ENCODE measurements around the gene LRPPRC. TPM values are rescaled to one million over a fixed set of nuclear protein-coding genes. Genes with fewer than 3 reads are reported as not detected.
"Not testable (repeated sequence)": the region's sequence is repeated elsewhere in the genome, so short reads cannot be mapped to it uniquely, and the experiment has no call there.

Gene LRPPRC
- polyA plus RNA-seq, 1 donor = 89.1 TPM

- WGBS (ENCODE audit: insufficient coverage, low lambda C conversion rate) = no CpG with 5 or more reads among the region's 3 CpGs
- no peak for DNase-seq
- Histone ChIP-seq H3K4me1 (ENCODE audit: control insufficient read depth, insufficient read depth, low read length) (no peaks in the 10 kb centered on the region), H3K9me3 (ENCODE audit: control insufficient read depth, low read depth, low read length) (no peaks in the 10 kb centered on the region), H3K27ac (ENCODE audit: low read length) (no peak overlapping the region), H3K27me3 (ENCODE audit: control insufficient read depth, insufficient read depth, low read length) (no peaks in the 10 kb centered on the region), H3K4me3 (ENCODE audit: low read length) (no peak overlapping the region), H3K36me3 (ENCODE audit: control insufficient read depth, insufficient read depth, low read length) (peaks cover 31% of the 10 kb centered on the region)
These were observed 64.5 kb downstream of the LRPPRC start for GRCh38 chr2:43931293-43931692.

- DNase-seq = no peak
- Histone ChIP-seq H3K4me1 (ENCODE audit: control insufficient read depth, insufficient read depth, low read length) (no peaks in the 10 kb centered on the region), H3K27ac (ENCODE audit: low read length) (no peak overlapping the region), H3K36me3 (ENCODE audit: control insufficient read depth, insufficient read depth, low read length) (peaks cover 29% of the 10 kb centered on the region), H3K27me3 (ENCODE audit: control insufficient read depth, insufficient read depth, low read length) (no peaks in the 10 kb centered on the region), H3K9me3 (ENCODE audit: control insufficient read depth, low read depth, low read length) (no peaks in the 10 kb centered on the region), H3K4me3 (ENCODE audit: low read length) (no peak overlapping the region)
- 93% methylated on average over 3 of the region's 4 CpGs for WGBS (ENCODE audit: insufficient coverage, low lambda C conversion rate)
These were observed 68.3 kb downstream of the LRPPRC start for GRCh38 chr2:43927442-43927841.

- Histone ChIP-seq H3K4me1 (ENCODE audit: control insufficient read depth, insufficient read depth, low read length) (no peaks in the 10 kb centered on the region), H3K27ac (ENCODE audit: low read length) (no peak overlapping the region), H3K36me3 (ENCODE audit: control insufficient read depth, insufficient read depth, low read length) (peaks cover 29% of the 10 kb centered on the region), H3K27me3 (ENCODE audit: control insufficient read depth, insufficient read depth, low read length) (no peaks in the 10 kb centered on the region), H3K9me3 (ENCODE audit: control insufficient read depth, low read depth, low read length) (no peaks in the 10 kb centered on the region), H3K4me3 (ENCODE audit: low read length) (no peak overlapping the region)
- no peak for DNase-seq
- no CpG with 5 or more reads among the region's 4 CpGs for WGBS (ENCODE audit: insufficient coverage, low lambda C conversion rate)
These were observed 70.4 kb downstream of the LRPPRC start for GRCh38 chr2:43925431-43925830.

GRCh38 chr2:43924463-43924862 is 71.3 kb downstream of the LRPPRC start:
- H3K9me3 ChIP-seq (ENCODE audit: control insufficient read depth, low read depth, low read length) = no peaks in the 10 kb centered on the region
- H3K36me3 ChIP-seq (ENCODE audit: control insufficient read depth, insufficient read depth, low read length) = peaks cover 32% of the 10 kb centered on the region
- no peaks in the 10 kb centered on the region for H3K4me1 ChIP-seq (ENCODE audit: control insufficient read depth, insufficient read depth, low read length)
- DNase-seq = no peak
- no peak overlapping the region for H3K4me3 ChIP-seq (ENCODE audit: low read length)
- no peaks in the 10 kb centered on the region for H3K27me3 ChIP-seq (ENCODE audit: control insufficient read depth, insufficient read depth, low read length)
- 100% methylated on average over 1 of the region's 2 CpGs for WGBS (ENCODE audit: insufficient coverage, low lambda C conversion rate)
- no peak overlapping the region for H3K27ac ChIP-seq (ENCODE audit: low read length)

- no CpG with 5 or more reads among the region's 8 CpGs for WGBS (ENCODE audit: insufficient coverage, low lambda C conversion rate)
- H3K4me1 ChIP-seq (ENCODE audit: control insufficient read depth, insufficient read depth, low read length) = not testable (repeated sequence)
- peaks cover 38% of the 10 kb centered on the region for H3K36me3 ChIP-seq (ENCODE audit: control insufficient read depth, insufficient read depth, low read length)
These were observed 84.5 kb downstream of the LRPPRC start for GRCh38 chr2:43911136-43911790.

GRCh38 chr2:43906448-43907109 is 89.2 kb downstream of the LRPPRC start:
- WGBS (ENCODE audit: insufficient coverage, low lambda C conversion rate) = 100% methylated on average over 1 of the region's 6 CpGs
- no peaks in the 10 kb centered on the region for H3K27me3 ChIP-seq (ENCODE audit: control insufficient read depth, insufficient read depth, low read length)
- DNase-seq = no peak
- H3K9me3 ChIP-seq (ENCODE audit: control insufficient read depth, low read depth, low read length) = no peaks in the 10 kb centered on the region
- peaks cover 43% of the 10 kb centered on the region for H3K36me3 ChIP-seq (ENCODE audit: control insufficient read depth, insufficient read depth, low read length)
- no peak overlapping the region for H3K27ac ChIP-seq (ENCODE audit: low read length)
- H3K4me1 ChIP-seq (ENCODE audit: control insufficient read depth, insufficient read depth, low read length) = no peaks in the 10 kb centered on the region
- no peak overlapping the region for H3K4me3 ChIP-seq (ENCODE audit: low read length)

More at GRCh38 chr2:43911136-43911790, 84.5 kb downstream of the LRPPRC start:
- not testable (repeated sequence) for H3K9me3 ChIP-seq (ENCODE audit: control insufficient read depth, low read depth, low read length); H3K4me3 ChIP-seq (ENCODE audit: low read length); DNase-seq; H3K27ac ChIP-seq (ENCODE audit: low read length); H3K27me3 ChIP-seq (ENCODE audit: control insufficient read depth, insufficient read depth, low read length)

- no peaks in the 10 kb centered on the region for H3K27me3 ChIP-seq (ENCODE audit: control insufficient read depth, insufficient read depth, low read length)
- 96% methylated on average over 4 of the region's 5 CpGs for WGBS (ENCODE audit: insufficient coverage, low lambda C conversion rate)
- H3K27ac ChIP-seq (ENCODE audit: low read length) = no peak overlapping the region
- H3K36me3 ChIP-seq (ENCODE audit: control insufficient read depth, insufficient read depth, low read length) = peaks cover 47% of the 10 kb centered on the region
- no peaks in the 10 kb centered on the region for H3K9me3 ChIP-seq (ENCODE audit: control insufficient read depth, low read depth, low read length)
- H3K4me3 ChIP-seq (ENCODE audit: low read length) = no peak overlapping the region
- no peak for DNase-seq
- no peaks in the 10 kb centered on the region for H3K4me1 ChIP-seq (ENCODE audit: control insufficient read depth, insufficient read depth, low read length)
These were observed 89.9 kb downstream of the LRPPRC start for GRCh38 chr2:43905871-43906270.

GRCh38 chr2:43905371-43905803 is 90.4 kb downstream of the LRPPRC start:
- no peak overlapping the region for H3K4me3 ChIP-seq (ENCODE audit: low read length)
- H3K9me3 ChIP-seq (ENCODE audit: control insufficient read depth, low read depth, low read length) = no peaks in the 10 kb centered on the region
- peaks cover 48% of the 10 kb centered on the region for H3K36me3 ChIP-seq (ENCODE audit: control insufficient read depth, insufficient read depth, low read length)
- 94% methylated on average over 2 of the region's 11 CpGs for WGBS (ENCODE audit: insufficient coverage, low lambda C conversion rate)
- H3K4me1 ChIP-seq (ENCODE audit: control insufficient read depth, insufficient read depth, low read length) = no peaks in the 10 kb centered on the region
- H3K27ac ChIP-seq (ENCODE audit: low read length) = no peak overlapping the region
- no peaks in the 10 kb centered on the region for H3K27me3 ChIP-seq (ENCODE audit: control insufficient read depth, insufficient read depth, low read length)
- no peak for DNase-seq

- H3K4me1 ChIP-seq (ENCODE audit: control insufficient read depth, insufficient read depth, low read length) = peaks cover 3% of the 10 kb centered on the region
- no peak overlapping the region for H3K27ac ChIP-seq (ENCODE audit: low read length)
- no peak for DNase-seq
- H3K36me3 ChIP-seq (ENCODE audit: control insufficient read depth, insufficient read depth, low read length) = peaks cover 44% of the 10 kb centered on the region
- H3K9me3 ChIP-seq (ENCODE audit: control insufficient read depth, low read depth, low read length) = no peaks in the 10 kb centered on the region
- H3K4me3 ChIP-seq (ENCODE audit: low read length) = no peak overlapping the region
- no peaks in the 10 kb centered on the region for H3K27me3 ChIP-seq (ENCODE audit: control insufficient read depth, insufficient read depth, low read length)
- no CpG with 5 or more reads among the region's 2 CpGs for WGBS (ENCODE audit: insufficient coverage, low lambda C conversion rate)
These were observed 96.2 kb downstream of the LRPPRC start for GRCh38 chr2:43899589-43899988.

- Histone ChIP-seq H3K9me3 (ENCODE audit: control insufficient read depth, low read depth, low read length) (no peaks in the 10 kb centered on the region), H3K4me3 (ENCODE audit: low read length) (no peak overlapping the region), H3K36me3 (ENCODE audit: control insufficient read depth, insufficient read depth, low read length) (peaks cover 42% of the 10 kb centered on the region), H3K27me3 (ENCODE audit: control insufficient read depth, insufficient read depth, low read length) (no peaks in the 10 kb centered on the region), H3K27ac (ENCODE audit: low read length) (no peak overlapping the region), H3K4me1 (ENCODE audit: control insufficient read depth, insufficient read depth, low read length) (peaks cover 3% of the 10 kb centered on the region)
- WGBS (ENCODE audit: insufficient coverage, low lambda C conversion rate) = 80% methylated on average over 7 of the region's 11 CpGs
- no peak for DNase-seq
These were observed 96.9 kb downstream of the LRPPRC start for GRCh38 chr2:43898838-43899346.
